Measurements from ENCODE around the gene NFASC. TPM values are rescaled to one million over a fixed set of nuclear protein-coding genes. Genes with fewer than 3 reads are reported as not detected.

The NFASC gene
- total RNA-seq, 1 experiment from 2014 or later = 5.8 TPM

DNA sequence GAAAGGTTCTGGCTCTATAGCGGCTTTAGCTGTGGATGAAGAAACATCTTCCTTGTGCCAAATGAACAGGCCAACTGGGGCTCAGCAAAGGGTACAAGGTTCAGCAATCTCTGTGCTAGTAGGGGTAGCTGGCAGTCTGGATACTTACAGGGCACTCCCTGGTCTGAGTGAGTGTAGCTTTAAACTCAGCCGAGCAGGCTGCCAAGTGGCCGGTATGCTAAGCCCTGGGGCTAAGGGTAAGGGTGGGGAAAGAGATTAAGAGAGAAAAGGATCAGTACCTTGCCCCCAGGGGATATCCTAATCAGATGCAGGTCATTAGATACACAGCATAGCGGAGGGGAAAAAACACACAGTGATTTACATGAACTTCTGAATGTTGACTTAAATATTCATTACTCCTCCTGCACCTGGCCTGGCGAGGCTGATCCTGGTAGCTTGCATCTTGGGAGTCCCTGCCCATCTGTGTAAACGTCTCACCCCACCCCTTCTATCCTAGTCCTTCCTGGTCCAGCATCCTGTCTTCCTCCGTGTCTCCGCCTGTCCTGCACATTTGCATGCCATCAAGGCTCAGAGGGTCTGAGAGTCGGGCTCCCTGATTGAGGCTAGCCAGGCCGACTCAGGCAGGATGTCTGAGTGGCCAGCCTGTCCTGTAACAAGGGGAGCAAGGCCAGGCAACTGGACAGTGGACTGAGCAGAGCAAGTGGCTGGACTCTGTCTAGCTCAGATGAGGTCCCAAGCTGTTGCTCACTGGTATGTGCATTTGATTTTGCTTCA lies 132.9 kb downstream of the NFASC start:
- DNase-seq (ENCODE audit: low read depth) = no peak

DNA sequence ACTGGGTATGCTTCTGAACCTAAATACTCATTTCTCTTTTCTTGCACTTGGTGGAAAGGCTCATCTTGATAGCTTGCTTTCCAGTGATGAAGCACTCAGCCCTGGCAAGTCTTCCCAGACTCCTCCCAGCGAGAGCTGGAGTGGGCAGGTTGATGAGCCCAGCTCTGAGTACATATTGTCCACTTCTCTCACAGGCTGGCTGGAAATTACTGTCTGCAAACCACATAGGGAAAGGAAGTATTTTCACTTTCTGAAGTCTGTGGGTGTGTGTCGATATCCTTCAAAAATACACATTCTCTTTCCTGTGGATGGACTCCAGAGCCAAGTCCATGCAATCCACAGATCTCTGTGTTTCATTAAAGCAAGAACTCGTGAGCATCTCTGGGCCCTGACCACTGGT lies 133.7 kb downstream of the NFASC start:
- no peak for DNase-seq (ENCODE audit: low read depth)

DNA sequence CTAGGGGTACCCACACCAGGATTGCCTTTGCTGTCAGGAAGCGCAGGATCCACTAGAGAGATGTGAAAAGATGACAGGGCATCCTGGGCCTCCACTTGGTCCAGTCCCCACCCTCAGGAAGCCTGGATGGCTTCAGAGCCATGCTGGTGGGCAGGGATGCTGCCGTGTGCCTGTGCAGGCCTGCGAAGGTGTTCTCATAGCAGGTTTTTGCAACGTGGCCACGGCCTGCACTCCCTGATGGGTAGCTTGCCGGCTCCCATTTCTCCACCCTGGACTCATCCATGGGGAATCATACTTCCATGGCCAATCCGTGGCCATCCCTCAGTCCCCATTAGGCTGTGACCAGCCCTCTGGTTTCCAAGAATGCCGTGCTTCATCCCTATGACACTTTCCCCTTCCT lies 138.2 kb downstream of the NFASC start:
- DNase-seq (ENCODE audit: low read depth) = no peak

DNA sequence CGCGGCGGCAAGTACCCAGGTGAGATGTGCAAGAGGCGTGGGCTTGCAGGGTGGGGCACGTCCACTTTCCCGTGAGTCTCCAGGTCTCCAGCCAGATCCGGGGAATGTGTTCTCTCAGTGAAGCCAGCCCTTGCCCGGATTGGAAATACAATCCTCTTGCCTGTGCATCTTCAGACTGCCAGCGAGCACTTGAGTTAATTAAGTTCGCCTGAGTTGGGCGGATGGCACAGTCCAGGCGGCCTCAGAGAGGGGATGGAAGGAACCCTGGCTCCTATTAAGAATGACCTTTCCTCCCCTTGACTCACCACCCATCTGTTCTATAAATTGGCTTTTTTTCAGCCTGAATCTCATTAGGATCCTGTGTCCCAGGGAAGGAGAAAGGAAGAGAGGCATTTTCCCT lies 139.0 kb downstream of the NFASC start:
- DNase-seq (ENCODE audit: low read depth) = peak; percentile 27

DNA sequence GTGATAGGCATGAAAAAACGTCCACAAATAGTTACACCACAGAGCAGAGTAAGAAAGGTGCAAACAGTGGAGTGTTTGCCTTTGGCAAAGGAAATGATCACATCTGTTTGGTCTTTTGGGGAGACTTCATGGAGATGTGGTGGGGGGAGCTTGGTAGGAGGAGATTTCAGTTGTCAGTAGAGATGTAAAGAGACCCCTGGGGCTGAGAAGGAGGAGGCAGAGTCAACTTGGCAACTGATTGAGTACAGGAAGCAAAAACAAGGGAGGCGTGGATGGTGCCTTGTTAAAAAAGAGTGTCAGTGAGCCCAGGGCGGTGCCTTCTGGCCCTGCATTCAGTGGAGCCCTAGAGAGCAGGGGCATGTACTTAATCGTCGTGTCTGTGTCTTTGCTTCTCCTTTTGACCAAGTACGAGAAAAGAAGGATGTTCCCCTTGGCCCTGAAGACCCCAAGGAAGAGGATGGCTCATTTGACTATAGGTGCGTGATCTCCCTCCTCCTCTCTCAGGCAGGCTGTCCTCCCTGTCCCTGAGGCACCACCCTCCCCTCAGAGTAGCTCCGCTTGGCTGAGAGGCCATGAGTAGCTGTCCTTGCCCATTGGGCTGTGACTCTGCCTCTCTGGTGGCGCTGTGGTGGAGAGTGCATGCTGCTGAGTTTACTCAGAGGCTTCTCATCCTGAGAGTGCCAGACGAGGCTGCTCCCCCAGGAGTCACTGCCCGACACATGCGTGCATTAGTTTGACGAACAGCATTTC lies 141.9 kb downstream of the NFASC start:
- DNase-seq (ENCODE audit: low read depth) = no peak

DNA sequence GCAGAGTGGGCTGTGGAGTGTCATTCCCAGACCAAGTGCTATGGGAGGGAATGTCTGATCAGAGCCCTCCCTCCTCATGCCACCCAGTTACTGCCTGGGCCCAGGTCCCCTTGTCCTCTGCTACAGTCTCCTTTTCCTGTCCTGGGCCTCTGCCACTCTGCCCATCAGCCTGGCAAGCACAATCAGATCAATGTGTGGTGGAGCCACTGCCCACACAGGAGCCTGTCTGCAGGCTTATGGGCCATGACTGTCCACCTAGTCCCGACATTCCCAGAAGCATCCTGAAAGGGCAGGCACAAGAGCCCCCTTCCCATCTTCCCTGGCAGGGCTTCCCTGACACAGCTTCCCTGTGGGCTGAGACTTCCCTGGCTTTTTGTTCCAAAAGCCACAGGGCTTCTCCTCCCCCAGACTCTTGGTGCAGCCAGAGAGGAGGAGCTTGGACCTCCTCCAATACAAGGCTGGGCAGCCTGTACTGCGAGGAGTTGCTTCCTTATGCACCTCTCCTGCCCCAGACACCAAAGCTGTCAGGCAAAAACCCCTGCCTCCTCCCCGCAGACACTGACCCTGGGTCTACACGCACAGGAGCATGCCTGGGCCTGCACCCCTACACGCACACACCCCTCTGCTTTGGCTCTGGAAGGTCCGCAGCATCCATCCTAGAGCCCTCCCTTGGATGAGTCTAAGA lies 143.2 kb downstream of the NFASC start:
- peak; percentile 30 for DNase-seq (ENCODE audit: low read depth)

DNA sequence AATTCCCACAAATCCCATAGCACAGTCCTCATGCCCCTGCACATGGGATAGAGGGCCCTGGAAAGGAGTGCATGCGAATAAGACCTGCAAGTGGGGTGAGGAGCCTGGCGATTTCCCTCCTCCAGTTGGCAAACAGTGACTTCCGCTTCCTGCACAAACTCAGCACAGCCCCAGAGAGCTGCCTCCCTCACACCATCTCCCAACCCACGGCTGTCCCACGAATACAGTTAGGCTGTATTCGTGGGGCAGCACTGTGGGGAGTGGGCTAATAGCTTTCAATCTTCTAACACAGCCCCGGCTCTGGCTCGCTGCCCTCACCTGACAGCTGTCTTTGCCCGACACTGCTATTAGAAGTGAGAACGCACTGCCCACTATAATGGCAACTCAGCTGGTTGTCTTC lies 144.1 kb downstream of the NFASC start:
- no peak for DNase-seq (ENCODE audit: low read depth)

DNA sequence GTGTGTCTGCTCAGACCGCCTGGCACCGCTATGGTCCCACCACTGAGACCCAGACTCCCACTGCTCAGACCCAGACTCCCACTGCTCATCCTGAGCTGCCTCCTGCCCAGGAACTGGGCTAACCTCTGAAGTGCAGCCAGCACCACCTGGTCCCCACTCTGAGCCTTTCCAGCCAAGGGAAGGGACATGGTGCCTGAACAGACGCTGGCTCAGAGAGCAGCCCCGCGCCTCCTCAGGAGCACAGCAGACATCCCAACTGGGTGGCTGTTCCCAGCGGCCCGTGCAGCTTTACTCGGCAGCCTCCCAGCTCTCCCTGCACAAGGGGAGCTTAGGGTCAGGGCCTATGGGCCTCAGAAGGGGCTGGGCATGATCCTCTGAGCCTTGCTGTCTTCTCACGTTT lies 144.6 kb downstream of the NFASC start:
- DNase-seq (ENCODE audit: low read depth) = no peak

DNA sequence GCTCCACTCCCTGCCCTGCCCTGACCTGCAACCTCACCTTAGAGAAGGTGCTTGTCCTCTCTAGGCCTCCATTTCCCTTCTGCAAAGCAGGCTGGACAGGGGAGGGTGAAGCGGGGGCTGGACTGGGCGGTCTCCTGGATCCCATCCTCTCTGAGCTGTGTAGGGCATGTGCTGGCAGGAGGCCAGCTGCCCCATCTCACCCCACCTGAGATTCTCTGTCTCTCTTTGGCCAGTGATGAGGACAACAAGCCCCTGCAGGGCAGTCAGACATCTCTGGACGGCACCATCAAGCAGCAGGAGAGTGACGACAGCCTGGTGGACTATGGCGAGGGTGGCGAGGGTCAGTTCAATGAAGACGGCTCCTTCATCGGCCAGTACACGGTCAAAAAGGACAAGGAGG lies 145.4 kb downstream of the NFASC start:
- no peak for DNase-seq (ENCODE audit: low read depth)

DNA sequence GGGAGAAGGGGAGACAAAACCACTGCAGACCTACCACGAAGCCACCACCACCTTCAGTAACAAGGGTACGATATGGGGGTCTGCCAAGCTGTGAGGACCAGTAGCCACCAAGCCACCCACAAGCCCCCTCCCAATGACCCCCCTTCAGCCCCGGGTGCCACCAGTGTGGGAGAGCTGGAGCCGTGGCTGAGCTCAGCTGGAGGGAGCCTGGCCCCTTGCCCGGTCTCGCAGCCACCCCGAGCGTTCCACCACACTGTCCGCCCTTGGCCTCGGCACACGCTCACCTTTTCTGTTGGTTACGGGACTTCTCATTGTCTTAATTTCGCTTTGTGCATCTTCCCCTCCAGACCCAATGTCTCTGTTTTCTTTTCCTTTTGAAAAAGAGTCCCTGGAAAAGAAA lies 145.9 kb downstream of the NFASC start:
- DNase-seq (ENCODE audit: low read depth) = no peak

DNA sequence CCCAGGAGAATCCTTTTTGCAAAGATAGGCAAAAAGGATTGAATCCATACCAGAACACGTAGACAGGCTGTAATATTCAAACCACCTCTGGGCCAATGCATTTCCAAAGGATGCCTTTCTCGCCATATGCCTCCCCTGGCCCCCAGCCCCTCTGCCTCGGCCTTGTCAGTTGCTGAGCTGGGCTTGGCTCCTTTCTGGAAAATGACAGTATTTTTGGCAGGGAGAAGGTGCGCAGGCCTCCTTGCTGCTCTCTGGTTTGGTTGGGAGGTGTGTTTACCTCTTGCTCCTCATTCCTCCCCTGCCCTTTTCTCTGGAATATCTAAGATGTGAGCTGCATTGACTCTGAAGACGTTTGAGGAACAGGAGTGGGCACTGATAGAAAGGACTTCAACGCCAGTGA lies 146.3 kb downstream of the NFASC start:
- DNase-seq (ENCODE audit: low read depth) = no peak

DNA sequence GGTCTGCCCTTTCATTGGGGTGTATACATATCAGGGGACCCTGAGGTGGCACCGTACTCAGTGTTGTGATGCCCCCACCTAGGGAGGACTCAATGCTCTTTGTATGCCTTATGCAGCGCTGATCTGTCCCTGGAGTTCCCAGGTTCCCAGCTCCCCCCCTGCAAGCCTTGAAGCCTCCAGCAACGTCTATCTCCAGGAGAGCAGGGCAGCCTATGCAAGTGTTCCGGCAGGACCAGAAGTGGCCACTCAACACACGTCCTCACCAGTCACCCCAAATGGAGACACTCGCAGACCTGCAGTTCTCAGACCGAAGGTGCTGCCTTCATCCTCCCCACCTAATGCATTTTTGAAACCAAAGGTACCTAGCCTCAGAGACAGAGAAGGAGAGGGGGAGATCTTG lies 147.1 kb downstream of the NFASC start:
- no peak for DNase-seq (ENCODE audit: low read depth)

DNA sequence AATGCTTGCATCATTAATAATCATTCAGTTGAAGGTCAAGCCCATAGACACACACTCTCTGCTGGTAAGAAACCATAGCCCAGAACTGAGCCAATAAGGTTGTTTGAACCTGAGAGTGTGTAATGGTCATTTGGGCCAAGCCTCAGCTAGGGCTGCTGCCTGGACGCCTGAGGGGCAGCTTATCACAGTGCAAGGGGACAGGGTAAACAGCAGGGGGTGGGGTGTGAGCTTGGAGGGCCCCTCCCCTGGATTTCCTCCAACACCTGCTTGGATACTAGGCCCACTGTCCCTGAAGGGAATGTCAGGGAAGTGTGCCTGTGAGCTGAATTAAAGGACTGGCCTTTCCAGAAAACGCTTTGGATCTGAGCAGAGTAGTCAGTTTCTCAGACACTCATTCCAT lies 147.7 kb downstream of the NFASC start:
- DNase-seq (ENCODE audit: low read depth) = no peak

DNA sequence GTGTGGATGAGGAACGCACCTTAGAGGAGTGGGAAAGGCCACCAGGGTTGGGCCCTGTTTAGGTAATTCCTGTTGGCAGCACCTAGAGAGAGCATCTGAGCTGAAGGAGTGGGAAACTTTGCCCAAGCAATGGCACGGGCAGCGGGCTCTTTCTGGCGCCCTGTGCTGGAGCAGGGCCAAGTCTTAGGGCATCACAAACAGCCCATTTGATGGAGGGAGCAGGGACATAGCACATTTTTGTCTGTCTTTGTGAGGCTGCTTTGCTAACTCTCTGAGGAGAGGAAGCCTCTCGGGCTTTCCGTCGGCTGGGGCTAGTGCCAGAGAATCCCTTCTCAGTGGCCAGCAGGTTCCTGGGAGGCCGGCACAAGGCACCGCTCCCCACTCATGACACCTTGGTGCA lies 149.8 kb downstream of the NFASC start:
- DNase-seq (ENCODE audit: low read depth) = no peak

DNA sequence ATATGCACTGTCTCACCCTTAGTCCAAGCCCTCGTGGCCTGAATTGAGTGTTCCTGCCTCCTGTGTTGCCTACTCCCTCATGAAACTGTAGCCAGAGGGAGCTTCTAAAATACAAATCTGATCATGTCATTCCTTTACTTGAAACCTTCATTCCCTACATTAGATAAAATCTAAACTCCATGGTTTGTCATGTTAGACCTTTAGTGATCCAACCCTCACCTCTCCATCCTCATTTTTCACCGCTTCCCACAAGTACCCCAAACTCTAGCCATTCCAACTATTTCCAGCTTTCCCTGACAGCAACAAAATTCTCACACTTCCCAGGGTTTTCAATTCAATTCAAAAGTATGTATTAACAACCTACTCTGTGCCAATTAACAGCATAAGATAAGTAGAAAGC lies 154.0 kb downstream of the NFASC start:
- no peak for DNase-seq (ENCODE audit: low read depth)

DNA sequence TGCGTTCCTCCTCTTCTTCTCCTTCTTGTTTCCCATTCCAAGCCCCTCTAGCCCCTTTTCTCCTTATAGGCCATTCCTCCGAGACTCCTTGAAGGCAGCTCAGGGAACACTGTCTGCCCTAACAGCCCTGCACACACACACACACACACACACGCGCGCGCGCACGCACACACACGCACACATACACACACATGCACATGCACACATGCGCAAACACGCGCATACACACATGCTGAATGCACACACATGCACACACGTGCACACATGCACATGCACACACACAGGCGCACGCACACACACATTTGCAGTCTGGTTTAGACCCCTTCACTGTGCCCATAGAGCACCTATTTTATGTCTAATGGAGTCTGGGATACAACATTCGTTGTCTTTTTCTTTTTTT lies 154.6 kb downstream of the NFASC start:
- DNase-seq (ENCODE audit: low read depth) = no peak

DNA sequence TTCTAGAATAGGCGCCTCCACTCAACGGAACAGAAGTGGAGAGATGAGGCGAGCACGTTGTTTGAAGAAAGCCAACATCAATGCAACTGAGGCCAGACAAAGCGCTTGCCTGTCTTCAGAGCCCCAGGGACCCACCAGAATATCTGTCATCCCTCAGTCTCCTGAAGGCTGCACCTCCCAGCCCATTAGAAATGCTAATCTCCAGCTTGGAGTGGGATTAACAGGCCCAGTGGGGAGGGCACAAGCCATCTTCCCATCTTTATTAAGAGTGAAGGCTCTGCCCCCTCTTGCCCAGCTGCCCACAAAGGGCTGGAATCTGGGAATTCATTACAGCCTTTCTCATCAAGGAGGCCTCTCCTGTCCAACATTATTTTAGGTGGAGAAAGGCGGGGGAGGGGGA lies 155.5 kb downstream of the NFASC start:
- no peak for DNase-seq (ENCODE audit: low read depth)

DNA sequence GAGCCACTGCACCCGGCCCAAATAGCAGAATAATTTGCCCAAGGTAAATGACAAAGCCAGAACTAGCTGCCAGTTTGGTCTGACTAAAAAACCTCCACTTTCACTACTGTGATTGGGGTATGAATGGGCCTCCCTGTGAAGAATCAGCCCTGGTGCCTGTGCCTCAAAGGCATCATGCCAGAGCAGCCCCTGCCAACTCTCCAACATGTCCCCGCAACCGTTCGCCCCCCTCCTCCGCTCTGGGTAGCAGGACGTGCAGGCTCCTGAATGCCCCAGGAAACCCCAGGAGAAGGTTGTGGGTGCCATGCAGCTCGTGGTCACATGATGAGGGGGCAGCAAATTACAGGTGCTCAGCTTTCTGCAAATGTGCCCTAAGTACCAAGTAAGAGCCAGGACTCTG lies 157.7 kb downstream of the NFASC start:
- DNase-seq (ENCODE audit: low read depth) = no peak

DNA sequence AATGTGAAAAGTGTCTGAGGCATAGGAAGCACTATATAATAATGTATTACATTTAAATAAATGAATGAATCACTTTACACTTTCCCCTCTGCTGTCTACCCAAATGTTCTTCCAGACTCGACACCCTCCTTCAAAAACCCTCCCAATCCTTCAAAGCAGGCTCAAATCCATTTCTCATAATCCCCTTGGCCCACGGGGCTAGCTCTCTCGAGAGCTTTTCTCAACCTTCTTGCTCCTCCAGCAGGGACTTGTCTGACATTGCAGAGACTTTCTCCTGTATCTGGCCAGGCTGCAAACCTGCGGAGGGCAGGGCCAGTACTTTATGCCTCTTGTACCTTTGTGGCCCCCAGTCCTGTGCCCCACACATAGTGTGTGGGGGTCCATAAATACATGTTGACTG lies 158.3 kb downstream of the NFASC start:
- DNase-seq (ENCODE audit: low read depth) = no peak

DNA sequence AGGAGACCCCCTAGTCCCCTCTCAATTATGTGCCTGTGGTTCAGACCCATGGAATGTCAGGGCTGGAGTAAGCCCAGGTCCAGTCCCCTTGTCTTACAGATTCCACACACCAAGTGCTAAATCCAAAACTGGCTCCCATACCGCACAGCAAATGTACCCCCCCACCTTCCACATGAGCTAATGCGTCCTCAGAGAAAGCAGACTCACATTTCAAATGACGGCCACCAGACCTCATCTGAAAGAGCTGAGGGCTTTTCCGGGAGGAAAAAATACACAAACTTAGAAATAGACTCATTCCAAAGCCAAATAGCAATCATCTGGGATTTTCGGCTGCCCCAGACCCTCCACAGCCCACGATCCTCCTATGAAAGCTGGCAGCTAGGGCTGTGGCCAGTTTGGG lies 159.6 kb downstream of the NFASC start:
- no peak for DNase-seq (ENCODE audit: low read depth)

DNA sequence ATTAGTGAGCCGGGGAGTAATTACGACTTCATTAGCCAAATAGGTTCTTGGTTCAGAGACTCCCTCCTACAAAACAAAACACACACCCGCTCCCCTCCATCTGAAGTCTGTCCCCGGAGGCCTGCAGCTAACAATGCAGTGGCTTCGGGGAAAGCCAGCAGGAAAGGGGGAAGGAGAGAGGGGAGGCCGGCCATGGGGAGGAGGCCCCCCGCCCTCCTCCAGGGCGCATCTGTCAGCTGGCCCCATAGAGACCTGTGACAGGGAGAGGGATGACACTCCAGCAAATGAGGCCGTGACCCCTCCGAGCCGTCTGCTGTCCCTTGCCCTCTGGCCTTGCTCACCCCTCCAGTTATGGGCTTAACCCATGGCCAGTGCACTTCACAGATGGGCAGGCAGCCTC lies 160.2 kb downstream of the NFASC start:
- no peak for DNase-seq (ENCODE audit: low read depth)

DNA sequence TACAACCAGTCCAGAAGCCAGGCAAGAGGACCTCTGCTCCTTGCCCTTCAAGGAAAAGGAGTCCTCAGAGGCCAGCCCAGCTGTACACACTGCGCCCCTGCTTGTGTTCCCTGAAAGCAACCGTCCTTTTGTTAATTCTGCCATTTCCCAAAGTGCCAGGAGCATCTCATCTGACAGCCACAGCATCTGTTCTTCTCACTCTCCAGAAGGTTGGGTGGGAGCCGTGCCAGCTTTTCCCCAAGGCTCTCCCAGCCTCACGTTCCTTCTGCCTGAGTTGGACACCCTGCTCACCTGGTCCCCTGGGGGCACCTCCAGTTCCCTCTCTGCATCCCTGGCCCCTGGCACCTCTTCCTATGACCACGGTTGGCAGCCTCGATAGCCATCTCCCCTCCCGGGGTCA lies 161.8 kb downstream of the NFASC start:
- DNase-seq (ENCODE audit: low read depth) = no peak

DNA sequence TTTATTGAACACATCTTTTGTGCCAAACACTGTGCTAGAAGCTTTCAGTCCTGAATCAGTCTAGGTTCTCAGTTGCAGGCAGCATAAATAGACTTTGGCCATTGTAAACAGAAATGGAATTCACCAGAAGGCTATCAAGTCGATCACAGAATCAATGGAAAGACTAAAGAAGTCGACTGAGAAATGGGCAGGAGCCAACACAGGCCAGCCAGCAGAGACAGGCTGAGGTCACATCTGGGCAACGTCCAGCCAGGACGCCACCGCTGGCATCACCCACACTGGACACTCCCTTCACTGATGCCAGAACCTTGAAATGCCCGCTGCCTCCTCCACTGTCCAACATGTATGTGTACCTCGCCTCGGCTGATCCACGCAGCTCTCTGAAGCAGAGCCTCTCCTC lies 166.9 kb downstream of the NFASC start:
- no peak for DNase-seq (ENCODE audit: low read depth)
